Astrocyte of the spinal cord (primary cell): ENCODE measurements around the gene MAMDC4.

ENCODE experiments used
- DNase-seq: peaks from one replicate; pipeline ENCODE4 v3.0.0; 2011; ENCODE audit warnings: low read depth, low spot score
- H3K4me3 ChIP-seq: 2 replicates; pipeline ENCODE4 v1.5.1; 2011; ENCODE audit warnings: low read depth, mild to moderate bottlenecking, low read length, moderate library complexity
- in situ Hi-C: cut with HindIII; loops from 2 replicates; pipeline ENCODE4 v1.10.0; 2017; ENCODE audit warnings: low sequenced_read_pairs
- TF ChIP-seq, protein P1 (sequence below): IDR thresholded peaks from 2 replicates; pipeline ENCODE4 v1.5.1; 2012; ENCODE audit warnings: low read depth, mild to moderate bottlenecking, low read length, inconsistent platforms

MAMDC4 gene

DNA sequence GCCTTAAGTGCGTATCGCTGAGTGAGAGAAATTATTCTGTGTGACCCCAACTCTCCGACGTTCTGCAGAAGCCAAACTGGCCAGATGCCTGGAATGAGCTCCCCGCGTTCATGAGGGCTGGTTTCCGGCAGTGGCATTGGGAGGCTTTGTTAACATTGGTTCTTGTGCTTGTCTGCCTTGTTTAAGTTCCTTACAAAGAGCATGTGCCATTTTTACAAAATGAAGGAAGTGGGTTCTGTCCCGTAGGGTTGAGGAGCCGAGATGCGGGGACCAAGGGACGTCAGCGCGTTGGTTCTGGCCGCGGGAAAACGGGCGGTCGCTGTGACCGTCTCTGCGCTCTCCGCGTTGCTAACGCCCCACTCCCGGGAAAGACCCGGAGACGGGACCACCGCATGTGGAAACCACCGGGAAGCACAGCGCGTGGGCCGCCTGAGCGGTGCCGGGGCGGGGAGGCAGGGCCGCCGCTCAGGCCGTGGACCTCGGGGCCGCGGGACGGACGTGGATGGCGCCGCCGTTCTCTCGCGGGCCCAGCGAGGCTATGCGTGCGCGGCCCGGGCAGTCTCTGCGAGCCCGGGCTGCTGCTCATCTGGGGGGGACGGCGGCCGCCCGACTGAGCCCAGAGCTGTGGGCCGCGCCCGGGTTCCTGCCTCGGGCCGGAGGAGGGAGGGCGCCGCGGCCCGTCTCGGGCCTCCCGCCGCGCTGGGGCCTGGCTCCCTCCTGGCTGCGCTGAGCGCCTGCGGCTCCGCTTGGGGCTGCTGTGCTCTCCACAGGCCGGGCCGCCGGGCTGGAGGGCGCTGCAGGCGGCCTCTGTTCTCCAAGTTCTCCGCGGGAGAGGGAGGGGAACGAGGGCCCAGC lies 30.9 kb upstream of the MAMDC4 start:
- DNase-seq, result peak; percentile 31
- peak overlapping the region; percentile 4 for H3K4me3 ChIP-seq
- TF ChIP-seq, protein P1, sequence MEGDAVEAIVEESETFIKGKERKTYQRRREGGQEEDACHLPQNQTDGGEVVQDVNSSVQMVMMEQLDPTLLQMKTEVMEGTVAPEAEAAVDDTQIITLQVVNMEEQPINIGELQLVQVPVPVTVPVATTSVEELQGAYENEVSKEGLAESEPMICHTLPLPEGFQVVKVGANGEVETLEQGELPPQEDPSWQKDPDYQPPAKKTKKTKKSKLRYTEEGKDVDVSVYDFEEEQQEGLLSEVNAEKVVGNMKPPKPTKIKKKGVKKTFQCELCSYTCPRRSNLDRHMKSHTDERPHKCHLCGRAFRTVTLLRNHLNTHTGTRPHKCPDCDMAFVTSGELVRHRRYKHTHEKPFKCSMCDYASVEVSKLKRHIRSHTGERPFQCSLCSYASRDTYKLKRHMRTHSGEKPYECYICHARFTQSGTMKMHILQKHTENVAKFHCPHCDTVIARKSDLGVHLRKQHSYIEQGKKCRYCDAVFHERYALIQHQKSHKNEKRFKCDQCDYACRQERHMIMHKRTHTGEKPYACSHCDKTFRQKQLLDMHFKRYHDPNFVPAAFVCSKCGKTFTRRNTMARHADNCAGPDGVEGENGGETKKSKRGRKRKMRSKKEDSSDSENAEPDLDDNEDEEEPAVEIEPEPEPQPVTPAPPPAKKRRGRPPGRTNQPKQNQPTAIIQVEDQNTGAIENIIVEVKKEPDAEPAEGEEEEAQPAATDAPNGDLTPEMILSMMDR, result no peak
- in situ Hi-C loops, result no loop called here

GRCh38 chr9:136821826-136822544 lies 30.2 kb upstream of the MAMDC4 start:
- no peak overlapping the region for H3K4me3 ChIP-seq
- no peak for DNase-seq
- TF ChIP-seq, protein P1, result no peak
- in situ Hi-C loops, result no loop called here

DNA sequence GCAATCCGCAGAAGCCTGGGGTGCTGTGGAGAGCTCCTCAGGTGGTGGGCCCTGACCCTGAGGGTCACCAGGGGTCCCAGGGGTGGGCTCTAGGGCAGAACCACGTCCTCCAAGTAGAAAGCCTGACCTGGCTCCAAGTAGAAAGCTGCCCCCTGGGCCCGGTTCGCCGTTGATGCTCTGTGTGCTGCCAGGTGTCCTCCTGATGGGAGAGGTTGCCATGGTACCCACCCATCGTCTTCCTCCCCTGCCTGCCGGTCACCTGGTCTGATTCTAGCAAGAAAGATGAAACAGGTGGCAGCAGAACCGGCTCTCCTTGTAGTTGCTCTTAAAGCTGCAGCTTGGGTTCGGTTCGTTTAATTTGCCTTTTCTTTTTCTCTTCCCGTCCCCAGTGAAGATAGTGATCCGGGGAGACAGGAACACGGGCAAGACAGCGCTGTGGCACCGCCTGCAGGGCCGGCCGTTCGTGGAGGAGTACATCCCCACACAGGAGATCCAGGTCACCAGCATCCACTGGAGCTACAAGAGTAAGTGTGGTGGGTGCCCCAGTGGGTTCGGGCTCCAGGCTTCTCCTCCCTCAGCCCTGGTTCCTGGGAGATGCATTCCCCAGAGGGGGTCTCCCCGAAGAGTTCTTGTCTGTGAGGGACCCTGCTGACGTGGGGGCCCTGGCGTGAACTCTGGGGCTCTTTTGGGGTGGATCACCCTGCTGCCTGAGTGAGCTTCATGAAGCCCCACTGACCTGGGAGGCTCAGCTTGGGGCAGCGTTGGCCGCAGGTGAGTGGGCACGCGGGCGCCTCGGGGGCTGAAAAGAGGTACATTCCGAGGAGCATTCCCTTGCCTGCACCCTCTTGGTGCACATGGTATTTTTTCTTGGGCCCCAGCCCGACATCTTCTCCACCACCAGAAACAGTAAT lies 28.8 kb upstream of the MAMDC4 start:
- H3K4me3 ChIP-seq, result no peak overlapping the region
- TF ChIP-seq, protein P1, result no peak
- in situ Hi-C loops, result no loop called here
- no peak for DNase-seq

- TF ChIP-seq, protein P1, result no peak
- in situ Hi-C loops, result no loop called here
- H3K4me3 ChIP-seq, result no peak overlapping the region
- DNase-seq, result no peak
Observed at GRCh38 chr9:136824496-136825225, 27.5 kb upstream of the MAMDC4 start.

- no peak overlapping the region for H3K4me3 ChIP-seq
- no peak for DNase-seq
- TF ChIP-seq, protein P1, result no peak
- in situ Hi-C loops, result no loop called here
Observed at GRCh38 chr9:136825295-136826187, 26.6 kb upstream of the MAMDC4 start.
